Gastroesophageal sphincter (tissue), 3 donors: ENCODE data around the gene TDG.

Experiments
- EP300 ChIP-seq: sonication (generic); formaldehyde crosslinking; IDR thresholded peaks from one replicate; pipeline ENCODE4 v1.6.1; 2017; ENCODE audit warnings: antibody characterized with exemption, mild to moderate bottlenecking
- POLR2A ChIP-seq, 2 donors: fragments of 450-650 bp; IDR thresholded peaks; one replicate each; pipeline ENCODE4 v1.6.1; 2017; ENCODE audit warnings: antibody characterized with exemption in 2 of 2, mild to moderate bottlenecking in 2 of 2, moderate library complexity in 1 of 2
- TF ChIP-seq, protein P1 (sequence below), 4 experiments: fragments of 200-600 bp in 2 of 4; fragments of 450-650 bp in 2 of 4; sonication (generic) in 1 of 4; IDR thresholded peaks; one replicate each; pipeline ENCODE4 v1.5.1; 2017 to 2019; ENCODE audit warnings: antibody characterized with exemption in 4 of 4, mild to moderate bottlenecking in 2 of 4, moderate library complexity in 2 of 4

DNA sequence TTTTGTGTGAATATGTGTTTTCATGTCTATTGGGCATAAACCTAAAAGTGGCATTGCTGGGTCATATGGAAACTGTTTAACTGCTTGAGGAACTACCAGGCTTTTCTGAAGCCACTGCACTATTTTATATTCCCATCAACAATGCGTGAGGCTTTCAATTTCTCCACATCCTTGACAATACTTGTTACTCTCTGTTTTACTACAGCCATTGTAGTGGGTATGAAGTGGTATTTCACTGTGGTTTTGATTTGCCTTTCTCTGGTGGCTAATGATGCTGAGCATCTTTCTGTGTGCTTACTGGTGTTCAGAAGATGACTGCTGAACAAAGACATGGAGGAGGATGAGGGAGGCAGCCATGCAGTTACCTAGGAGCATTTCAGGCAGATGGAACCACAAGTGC, 13.2 kb upstream of the TDG start:
- TF ChIP-seq, protein P1, sequence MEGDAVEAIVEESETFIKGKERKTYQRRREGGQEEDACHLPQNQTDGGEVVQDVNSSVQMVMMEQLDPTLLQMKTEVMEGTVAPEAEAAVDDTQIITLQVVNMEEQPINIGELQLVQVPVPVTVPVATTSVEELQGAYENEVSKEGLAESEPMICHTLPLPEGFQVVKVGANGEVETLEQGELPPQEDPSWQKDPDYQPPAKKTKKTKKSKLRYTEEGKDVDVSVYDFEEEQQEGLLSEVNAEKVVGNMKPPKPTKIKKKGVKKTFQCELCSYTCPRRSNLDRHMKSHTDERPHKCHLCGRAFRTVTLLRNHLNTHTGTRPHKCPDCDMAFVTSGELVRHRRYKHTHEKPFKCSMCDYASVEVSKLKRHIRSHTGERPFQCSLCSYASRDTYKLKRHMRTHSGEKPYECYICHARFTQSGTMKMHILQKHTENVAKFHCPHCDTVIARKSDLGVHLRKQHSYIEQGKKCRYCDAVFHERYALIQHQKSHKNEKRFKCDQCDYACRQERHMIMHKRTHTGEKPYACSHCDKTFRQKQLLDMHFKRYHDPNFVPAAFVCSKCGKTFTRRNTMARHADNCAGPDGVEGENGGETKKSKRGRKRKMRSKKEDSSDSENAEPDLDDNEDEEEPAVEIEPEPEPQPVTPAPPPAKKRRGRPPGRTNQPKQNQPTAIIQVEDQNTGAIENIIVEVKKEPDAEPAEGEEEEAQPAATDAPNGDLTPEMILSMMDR (IDR thresholded peaks at IDR 0.05): no peak
- TF ChIP-seq POLR2A (IDR thresholded peaks at IDR 0.05) (no peak), EP300 (no peak)
